GM12891 (cell line): ENCODE measurements around the gene USH1C.

ENCODE experiments used
- DNase-seq: peaks from one replicate; pipeline ENCODE4 v3.0.0; 2011; ENCODE audit warnings: low spot score; ENCODE audit not compliant: insufficient read length
- FAIRE-seq: peaks from 2 replicates; lab custom pipeline; 2011; peaks lifted over from hg19 to GRCh38; lab: Jason Lieb, UNC
- PAX5 ChIP-seq: IDR thresholded peaks from 2 replicates; pipeline ENCODE4 v1.6.1; 2011; ENCODE audit warnings: low read length, moderate library complexity, mild to moderate bottlenecking; ENCODE audit not compliant: insufficient read depth, severe bottlenecking
- POLR2A ChIP-seq: IDR thresholded peaks from 2 replicates; pipeline ENCODE4 v1.6.1; 2011; ENCODE audit warnings: low read depth, low read length, control low read depth
- POLR2AphosphoS5 ChIP-seq: IDR thresholded peaks from 2 replicates; pipeline ENCODE4 v1.6.1; 2011; ENCODE audit warnings: low read depth, low read length, control low read depth
- POU2F2 ChIP-seq: IDR thresholded peaks from 2 replicates; pipeline ENCODE4 v1.6.1; 2011; ENCODE audit warnings: low read depth, mild to moderate bottlenecking, control low read depth, low read length, moderate library complexity
- SPI1 ChIP-seq: IDR thresholded peaks from 2 replicates; pipeline ENCODE4 v1.6.1; 2011; ENCODE audit warnings: low read depth, low read length, control low read depth
- TAF1 ChIP-seq: IDR thresholded peaks from 2 replicates; pipeline ENCODE4 v1.6.1; 2011; ENCODE audit warnings: low read depth, low read length, control low read depth

The USH1C gene

GRCh38 chr11:17478070-17478469 is 66.1 kb downstream of the USH1C start:
- no peak for DNase-seq
- TF ChIP-seq POLR2A (no peak), POU2F2 (no peak), SPI1 (no peak), POLR2AphosphoS5 (no peak)
- no peak for FAIRE-seq

DNA sequence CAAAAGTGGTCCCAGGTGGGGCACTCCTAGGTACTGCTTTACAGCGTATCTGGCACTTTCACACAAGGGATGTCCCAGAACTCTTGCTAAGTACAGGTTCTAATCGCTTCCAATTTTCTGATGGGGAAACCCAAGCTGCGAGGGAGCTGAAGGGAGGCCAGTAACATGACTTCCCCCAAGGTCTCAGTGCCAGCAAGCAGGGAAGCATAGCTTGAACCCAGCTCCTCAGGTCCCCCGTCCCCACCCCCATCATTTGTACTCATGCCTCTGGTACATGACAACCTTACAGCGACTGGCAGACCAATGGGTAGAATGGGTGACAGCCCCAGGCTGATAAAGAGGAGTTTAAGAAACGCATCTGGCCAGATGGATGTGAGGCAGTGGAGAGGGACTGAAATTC is 66.9 kb downstream of the USH1C start:
- DNase-seq, result no peak
- no peak for FAIRE-seq
- TF ChIP-seq POU2F2 (no peak), TAF1 (no peak), POLR2A (no peak), POLR2AphosphoS5 (no peak), PAX5 (no peak), SPI1 (no peak)

GRCh38 chr11:17477084-17477333 is 67.2 kb downstream of the USH1C start:
- DNase-seq (no peak), FAIRE-seq (no peak)
- TF ChIP-seq POLR2A, result no peak
- TF ChIP-seq POU2F2, result no peak

- DNase-seq (no peak), FAIRE-seq (no peak)
- no peak for TF ChIP-seq SPI1
- TF ChIP-seq POU2F2, result no peak
- no peak for TF ChIP-seq TAF1
- no peak for TF ChIP-seq POLR2A
- no peak for TF ChIP-seq POLR2AphosphoS5
- TF ChIP-seq PAX5, result no peak
Measured at GRCh38 chr11:17476317-17477083, 67.7 kb downstream of the USH1C start, which contains the start of gene ABCC8. ABCC8 (minus strand) TSS chr11:17476845; CDS start chr11:17476776, 69 bp downstream.

GRCh38 chr11:17475666-17476316 is 68.4 kb downstream of the USH1C start:
- no peak for FAIRE-seq
- no peak for DNase-seq
- TF ChIP-seq SPI1 (no peak), POLR2AphosphoS5 (no peak), PAX5 (no peak), POU2F2 (no peak), POLR2A (no peak), TAF1 (no peak)

DNA sequence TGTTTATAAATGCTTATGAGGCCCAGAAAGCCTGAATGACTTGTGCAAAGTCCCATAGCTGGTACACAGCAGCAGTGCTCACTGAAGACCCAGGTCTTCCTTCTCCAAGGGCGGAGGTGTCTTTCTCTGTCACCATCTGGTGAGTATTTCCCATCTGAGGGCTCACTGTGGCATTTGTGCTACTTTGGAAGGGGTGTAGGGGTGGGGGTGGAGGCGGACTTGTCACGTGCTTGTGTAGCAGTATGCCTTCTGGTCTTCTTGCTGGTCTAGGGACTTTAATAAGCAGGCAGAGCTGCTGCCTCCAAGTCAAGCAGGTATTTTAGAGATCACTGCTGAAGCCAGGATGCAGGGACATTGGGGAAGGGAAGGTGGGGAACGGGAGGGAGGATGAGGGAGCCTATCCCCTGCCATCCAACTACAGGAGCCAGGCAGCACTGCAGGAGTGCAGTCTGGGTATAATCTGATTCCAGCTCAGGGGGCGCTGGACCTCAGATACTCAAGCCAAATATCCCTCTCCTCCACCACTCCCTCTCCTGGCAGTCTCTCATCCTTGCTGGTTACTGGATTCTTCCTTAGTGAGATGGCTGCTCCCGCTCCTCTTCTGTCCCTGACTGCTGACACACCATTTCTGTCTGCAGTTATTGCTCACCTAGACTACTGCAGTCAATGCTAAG is 71.0 kb downstream of the USH1C start:
- TF ChIP-seq SPI1, result no peak
- TF ChIP-seq POLR2AphosphoS5, result no peak
- TF ChIP-seq POU2F2, result no peak
- no peak for TF ChIP-seq TAF1
- no peak for TF ChIP-seq PAX5
- TF ChIP-seq POLR2A, result no peak
- FAIRE-seq, result no peak
- no peak for DNase-seq

DNA sequence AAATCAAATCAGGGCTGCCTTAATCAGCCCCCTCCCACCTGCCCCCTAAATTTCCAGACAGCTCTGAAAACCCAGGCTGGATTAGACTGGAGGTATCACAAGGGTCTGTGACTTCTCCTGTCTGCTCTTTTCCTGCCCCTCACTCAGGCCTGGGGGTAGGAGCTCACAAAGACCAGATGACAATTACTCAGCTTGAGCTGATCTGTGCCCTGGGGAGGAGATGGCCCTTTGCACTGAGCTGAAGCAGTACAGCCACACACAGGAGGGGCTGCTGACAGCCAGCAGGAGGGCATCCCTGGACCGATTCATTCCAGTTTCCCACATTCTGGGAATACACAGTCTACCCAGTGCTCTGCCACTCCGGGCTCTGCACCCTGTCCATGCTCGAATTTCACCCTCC is 71.7 kb downstream of the USH1C start:
- FAIRE-seq, result no peak
- no peak for DNase-seq
- no peak for TF ChIP-seq TAF1
- no peak for TF ChIP-seq POU2F2
- no peak for TF ChIP-seq POLR2AphosphoS5
- no peak for TF ChIP-seq SPI1
- TF ChIP-seq PAX5, result no peak
- no peak for TF ChIP-seq POLR2A

DNA sequence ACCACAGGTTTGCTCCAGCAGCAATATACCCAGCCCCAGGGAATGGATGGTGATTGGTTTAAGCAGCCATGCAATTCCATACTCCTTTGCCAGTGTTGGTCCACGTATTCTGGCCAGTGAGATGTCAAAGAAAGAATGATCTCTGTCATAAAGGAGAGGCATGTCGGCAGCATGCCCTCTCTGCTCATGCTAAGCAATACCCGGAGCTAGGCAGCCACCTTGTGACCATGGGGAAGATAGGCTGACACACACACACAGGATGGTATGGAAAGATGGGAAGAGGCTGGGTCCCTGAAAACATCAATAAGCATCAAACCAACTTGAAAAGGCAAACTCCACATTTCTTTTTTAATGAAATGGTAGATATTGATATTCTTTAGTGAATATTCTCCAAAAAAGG is 72.7 kb downstream of the USH1C start:
- TF ChIP-seq TAF1 (no peak), PAX5 (no peak), SPI1 (no peak)
- no peak for FAIRE-seq
- no peak for DNase-seq

GRCh38 chr11:17469998-17470397 is 74.2 kb downstream of the USH1C start:
- DNase-seq, result no peak
- TF ChIP-seq SPI1 (no peak), POLR2A (no peak), POLR2AphosphoS5 (no peak), TAF1 (no peak), POU2F2 (no peak), PAX5 (no peak)
- FAIRE-seq, result no peak

DNA sequence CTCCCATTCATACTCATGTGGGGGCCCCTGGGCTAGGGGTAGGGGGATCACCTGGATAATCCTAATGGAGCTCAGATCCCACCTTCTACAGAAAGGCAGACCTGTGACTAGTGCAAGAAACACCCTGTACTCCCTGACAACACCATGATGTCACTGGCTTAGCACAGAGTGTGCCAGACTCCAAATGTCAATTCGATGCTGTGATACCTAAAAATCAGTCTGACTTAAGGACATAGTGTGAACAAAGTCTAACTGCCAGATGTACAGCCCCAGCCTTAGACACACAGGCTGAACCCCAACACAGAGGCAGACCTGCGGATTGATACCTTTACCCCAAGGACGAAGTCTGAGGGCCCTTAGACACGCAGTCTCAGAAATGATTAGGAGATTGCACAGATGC is 76.1 kb downstream of the USH1C start:
- FAIRE-seq, result no peak
- TF ChIP-seq POLR2A, result no peak
- no peak for TF ChIP-seq SPI1
- TF ChIP-seq TAF1, result no peak
- no peak for TF ChIP-seq PAX5
- no peak for TF ChIP-seq POLR2AphosphoS5
- TF ChIP-seq POU2F2, result no peak
- no peak for DNase-seq
